B cell (primary cell): ENCODE results near the gene RASSF4. TPM values are rescaled to one million over a fixed set of nuclear protein-coding genes. Genes with fewer than 3 reads are reported as not detected.

ENCODE experiments used
- ATAC-seq: fragments of 200-7000 bp; cut with Tn5 transposase; one replicate; pipeline ENCODE4 v1.10.0; 2021; ENCODE audit warnings: low read depth, mild to moderate bottlenecking, moderate number of reproducible peaks, moderate library complexity
- CTCF ChIA-PET: fragments of 350-600 bp; sonication (Branson Sonifier 250); formaldehyde crosslinking; loops from one replicate; lab custom pipeline; 2021; ENCODE audit warnings: antibody characterized with exemption, inconsistent platforms; lab: Charles Lee
- POLR2A ChIA-PET: fragments of 350-600 bp; sonication (Branson Sonifier 250); formaldehyde crosslinking; loops from one replicate; lab custom pipeline; 2021; ENCODE audit warnings: antibody characterized with exemption; lab: Charles Lee
- DNase-seq: peaks from one replicate; pipeline ENCODE4 v3.0.0; 2013
- H2AFZ ChIP-seq: 2 replicates; pipeline ENCODE4 v1.6.1; 2012; ENCODE audit warnings: mild to moderate bottlenecking, low read depth, low read length; ENCODE audit not compliant: insufficient read depth, poor library complexity, severe bottlenecking
- H3K27ac ChIP-seq, 2 donors: 1 replicate in 1 of 2; 2 replicates in 1 of 2; pipeline ENCODE4 v1.5.1; 2012 to 2013; ENCODE audit warnings: low read length in 2 of 2, mild to moderate bottlenecking in 2 of 2, moderate library complexity in 1 of 2
- H3K27me3 ChIP-seq, 4 experiments: fragments of 200-600 bp in 1 of 4; sonication (generic) in 1 of 4; replicated peaks in 1 of 4; 1 replicate in 2 of 4; 2 replicates in 2 of 4; pipeline versions ENCODE4 v1.6.1 to v1.7.0; 2013 to 2016; ENCODE audit warnings: low read length in 3 of 4, mild to moderate bottlenecking in 2 of 4, mixed read lengths in 1 of 4, moderate library complexity in 1 of 4; ENCODE audit not compliant: insufficient read depth in 4 of 4, control insufficient read depth in 3 of 4; ENCODE audit errors: control extremely low read depth in 1 of 4
- H3K36me3 ChIP-seq, 2 experiments: replicated peaks in 1 of 2; 1 replicate in 1 of 2; 2 replicates in 1 of 2; pipeline versions ENCODE4 v1.6.1 to v1.7.1; 2013; ENCODE audit warnings: low read length in 1 of 2; ENCODE audit not compliant: insufficient read depth in 2 of 2, control insufficient read depth in 1 of 2; ENCODE audit errors: control extremely low read depth in 1 of 2, extremely low read depth in 1 of 2
- H3K4me1 ChIP-seq, 2 donors: fragments of 200-600 bp in 1 of 2; sonication (generic) in 1 of 2; 1 replicate in 1 of 2; 2 replicates in 1 of 2; pipeline versions ENCODE4 v1.5.1 to v1.6.1; 2013 to 2017; ENCODE audit warnings: low read length in 2 of 2; ENCODE audit not compliant: control insufficient read depth in 2 of 2, insufficient read depth in 2 of 2
- H3K4me2 ChIP-seq: replicated peaks from 2 replicates; pipeline ENCODE3; 2012; ENCODE audit warnings: mild to moderate bottlenecking, low read depth, low read length; ENCODE audit not compliant: poor library complexity, severe bottlenecking
- H3K4me3 ChIP-seq, 5 experiments: fragments of 200-600 bp in 1 of 5; sonication (generic) in 1 of 5; 1 replicate in 3 of 5; 2 replicates in 2 of 5; pipeline versions ENCODE4 v1.5.1 to v1.7.0; 2011 to 2016; ENCODE audit warnings: low read length in 4 of 5, mild to moderate bottlenecking in 4 of 5, low read depth in 2 of 5, control low read depth in 1 of 5, moderate library complexity in 1 of 5; ENCODE audit not compliant: insufficient read depth in 1 of 5; ENCODE audit errors: control extremely low read depth in 1 of 5, extremely low read depth in 1 of 5
- H3K79me2 ChIP-seq: fragments of 200-600 bp; sonication (generic); one replicate; pipeline ENCODE4 v1.6.0; 2016; ENCODE audit warnings: low read length; ENCODE audit not compliant: control insufficient read depth, insufficient read depth
- H3K9ac ChIP-seq: fragments of 200-600 bp; sonication (generic); 2 replicates; pipeline ENCODE4 v1.6.1; 2017; ENCODE audit warnings: mild to moderate bottlenecking, low read length, moderate library complexity
- H3K9me3 ChIP-seq, 3 donors: one replicate each; pipeline versions ENCODE4 v1.6.1 to v1.7.1; 2013; ENCODE audit warnings: low read length in 2 of 3; ENCODE audit not compliant: control insufficient read depth in 2 of 3, insufficient read depth in 1 of 3; ENCODE audit errors: control extremely low read depth in 1 of 3
- H4K20me1 ChIP-seq: 2 replicates; pipeline ENCODE4 v1.6.0; 2012; ENCODE audit warnings: mild to moderate bottlenecking, low read length; ENCODE audit not compliant: insufficient read depth, control insufficient read depth, poor library complexity, severe bottlenecking
- H3K27ac Mint-ChIP-seq: one replicate; pipeline ENCODE4 v1.8.0; 2021; ENCODE audit warnings: mixed read lengths
- H3K27me3 Mint-ChIP-seq: one replicate; pipeline ENCODE4 v1.8.0; 2021; ENCODE audit warnings: mixed read lengths
- H3K4me1 Mint-ChIP-seq: one replicate; pipeline ENCODE4 v1.8.0; 2021; ENCODE audit warnings: mixed read lengths
- H3K4me3 Mint-ChIP-seq: one replicate; pipeline ENCODE4 v1.8.0; 2021; ENCODE audit warnings: mixed read lengths
- H3K9me3 Mint-ChIP-seq: one replicate; pipeline ENCODE4 v1.8.0; 2022; ENCODE audit warnings: mixed read lengths; ENCODE audit not compliant: insufficient read depth
- CTCF ChIP-seq: fragments of 200-600 bp; IDR thresholded peaks from one replicate; pipeline ENCODE4 v1.8.0; 2022; ENCODE audit warnings: antibody characterized with exemption, mild to moderate bottlenecking
- EZH2 ChIP-seq: IDR thresholded peaks from 2 replicates; pipeline ENCODE4 v1.6.1; 2012; ENCODE audit warnings: borderline replicate concordance, low read depth, mild to moderate bottlenecking, moderate library complexity, low read length; ENCODE audit not compliant: insufficient read depth, poor library complexity, severe bottlenecking
- WGBS: methylation state at CpG from one replicate; pipeline ENCODE4 v1.1.5; 2013; ENCODE audit warnings: missing lambda C conversion rate; ENCODE audit not compliant: insufficient coverage; 5-methylcytosine and 5-hydroxymethylcytosine counted together
- intact Hi-C: fragments of 100-400 bp; cut with micrococcal nuclease; formaldehyde crosslinking; loops from one replicate; pipeline ENCODE4 v1.10.0; 2022
- polyA plus RNA-seq: library from polyadenylated mRNA; depleted of rRNA; stranded (reverse); fragments of >200 nt; gene quantifications from 2 replicates; pipeline ENCODE4 v1.2.3, GENCODE V29; 2012
- total RNA-seq, 2 donors: library from RNA; stranded (reverse); fragments of 120-200 nt in 1 of 2; gene quantifications; 1 replicate in 1 of 2; 2 replicates in 1 of 2; pipeline versions ENCODE4 v1.2.3 to v1.2.4, GENCODE V29; 2013 to 2022

RASSF4 gene
- total and polyA plus RNA-seq, 2 donors (not counting 1 experiment from before 2014, with no cell fraction given): 1.9 to 2.6 TPM

GRCh38 chr10:44993226-44993921 lies 33.8 kb downstream of the RASSF4 start:
- ChIA-PET POLR2A (no interaction called here), CTCF (no interaction called here)
- no peak overlapping the region for H3K27ac Mint-ChIP-seq
- ATAC-seq: no peak
- Histone ChIP-seq H3K79me2 (no peaks in the 10 kb centered on the region), H3K4me3 (no peak overlapping the region), H3K4me2 (no peak overlapping the region), H2AFZ (no peak overlapping the region), H3K4me1 (peaks cover 0 to 5% of the 10 kb centered on the region in 2 donors), H4K20me1 (no peaks in the 10 kb centered on the region), H3K9me3 (no peaks in the 10 kb centered on the region), H3K27me3 (no peaks in the 10 kb centered on the region), H3K9ac (no peak overlapping the region), H3K36me3 (no peaks in the 10 kb centered on the region), H3K27ac (no peak overlapping the region)
- H3K27me3 Mint-ChIP-seq: peaks cover 8% of the 10 kb centered on the region
- 95% methylated on average over 14 of the region's 14 CpGs for WGBS
- H3K4me3 Mint-ChIP-seq: no peak overlapping the region
- H3K9me3 Mint-ChIP-seq: no peaks in the 10 kb centered on the region
- DNase-seq: no peak
- H3K4me1 Mint-ChIP-seq: no peaks in the 10 kb centered on the region
- TF ChIP-seq EZH2 (no peak), CTCF (no peak)
- intact Hi-C loops: no loop called here

GRCh38 chr10:44993922-44994751 lies 34.5 kb downstream of the RASSF4 start:
- Histone ChIP-seq H4K20me1 (no peaks in the 10 kb centered on the region), H3K4me3 (no peak overlapping the region), H3K27ac (no peak overlapping the region), H3K36me3 (no peaks in the 10 kb centered on the region), H3K27me3 (no peaks in the 10 kb centered on the region), H3K79me2 (no peaks in the 10 kb centered on the region), H3K9ac (no peak overlapping the region), H2AFZ (no peak overlapping the region), H3K4me1 (peaks cover 0 to 5% of the 10 kb centered on the region in 2 donors), H3K4me2 (no peak overlapping the region), H3K9me3 (no peaks in the 10 kb centered on the region)
- no peak for ATAC-seq
- DNase-seq: no peak
- no peak overlapping the region for H3K4me3 Mint-ChIP-seq
- ChIA-PET CTCF (interaction anchor here (1.5 kb wide), 1 partner anchor 15 kb away, joined by 3 read pairs; no protein-coding TSS in a partner anchor), POLR2A (no interaction called here)
- WGBS: 97% methylated on average over 5 of the region's 11 CpGs
- intact Hi-C loops: no loop called here
- peaks cover 4% of the 10 kb centered on the region for H3K27me3 Mint-ChIP-seq
- no peaks in the 10 kb centered on the region for H3K9me3 Mint-ChIP-seq
- TF ChIP-seq EZH2 (no peak), CTCF (no peak)
- H3K4me1 Mint-ChIP-seq: no peaks in the 10 kb centered on the region
- H3K27ac Mint-ChIP-seq: no peak overlapping the region
